HCT116 (cell line): ENCODE results near the gene GPM6B. TPM values are rescaled to one million over a fixed set of nuclear protein-coding genes. Genes with fewer than 3 reads are reported as not detected.

ENCODE experiments used
- ATAC-seq: fragments of 200-7000 bp; cut with Tn5 transposase; 2 replicates; pipeline ENCODE4 v1.9.1; 2020; ENCODE audit warnings: mild to moderate bottlenecking, moderate library complexity
- BruUV-seq: library from RNA; stranded (reverse); fragments of 400-500 nt; replicated peaks from 2 replicates; lab custom pipeline; 2021; lab: Mats Ljungman, UMichigan
- CTCF ChIA-PET: fragments of 300-600 bp; sonication (Branson Sonifier 250); formaldehyde crosslinking; loops from one replicate; lab custom pipeline; 2021; ENCODE audit warnings: antibody characterized with exemption; lab: Charles Lee
- POLR2A ChIA-PET: fragments of 300-600, 350-600 bp; sonication (Branson Sonifier 250); formaldehyde crosslinking; loops from one replicate; lab custom pipeline; 2021; ENCODE audit warnings: antibody characterized with exemption; lab: Charles Lee
- RAD21 ChIA-PET, 2 experiments: fragments of 300-600 bp; sonication (Branson Sonifier 250); formaldehyde crosslinking; loops; one replicate each; lab custom pipeline; 2023; ENCODE audit warnings: low total read pairs in 2 of 2; ENCODE audit not compliant: uncharacterized antibody in 2 of 2, unreplicated experiment in 2 of 2, low non-redundant PET in 1 of 2; lab: Charles Lee
- DNase-seq: peaks from one replicate; pipeline ENCODE4 v3.0.0-alpha.2; 2010; ENCODE audit warnings: low read depth, low spot score
- H2AFZ ChIP-seq: fragments of 200-600 bp; shearing (Covaris generic), sonication (generic); 2 replicates; pipeline ENCODE4 v1.6.1; 2017; ENCODE audit warnings: low read depth, mixed run types, mixed read lengths, antibody characterized with exemption, low read length; ENCODE audit not compliant: poor library complexity, severe bottlenecking
- H3K27ac ChIP-seq: 2 replicates; pipeline ENCODE4 v1.5.1; 2012; ENCODE audit warnings: low read depth, low read length
- H3K27me3 ChIP-seq: fragments of 200-600 bp; sonication (generic); 2 replicates; pipeline ENCODE4 v1.6.1; 2016; ENCODE audit warnings: mixed run types, low read length, mixed read lengths; ENCODE audit not compliant: insufficient read depth
- H3K36me3 ChIP-seq, 2 experiments: fragments of 200-500 bp in 1 of 2; fragments of 200-600 bp in 1 of 2; sonication (Bioruptor generic) in 1 of 2; sonication (generic) in 1 of 2; 2 replicates each; pipeline versions ENCODE4 v1.5.1 to v1.6.1; 2014 to 2016; ENCODE audit warnings: low read length in 2 of 2, inconsistent platforms in 1 of 2, mixed read lengths in 1 of 2, mixed run types in 1 of 2; ENCODE audit not compliant: insufficient read depth in 2 of 2, control insufficient read depth in 1 of 2
- H3K4me1 ChIP-seq, 2 experiments: fragments of 200-600 bp in 1 of 2; sonication (generic) in 1 of 2; 2 replicates each; pipeline versions ENCODE4 v1.5.1 to v1.6.1; 2012 to 2017; ENCODE audit warnings: low read length in 2 of 2, inconsistent platforms in 1 of 2, mild to moderate bottlenecking in 1 of 2, mixed read lengths in 1 of 2, mixed run types in 1 of 2, moderate library complexity in 1 of 2; ENCODE audit not compliant: insufficient read depth in 2 of 2, control insufficient read depth in 1 of 2
- H3K4me2 ChIP-seq: fragments of 200-600 bp; sonication (generic); 2 replicates; pipeline ENCODE4 v1.6.1; 2017; ENCODE audit warnings: mixed run types, low read length, mixed read lengths
- H3K4me3 ChIP-seq, 2 experiments: fragments of 200-600 bp in 1 of 2; sonication (generic) in 1 of 2; replicated peaks in 1 of 2; 2 replicates each; pipeline ENCODE4 v1.5.1; 2011 to 2016; ENCODE audit warnings: low read length in 2 of 2, control low read depth in 1 of 2, low read depth in 1 of 2, mild to moderate bottlenecking in 1 of 2, mixed read lengths in 1 of 2, mixed run types in 1 of 2
- H3K79me2 ChIP-seq: fragments of 200-600 bp; sonication (generic); 2 replicates; pipeline ENCODE4 v1.6.1; 2017; ENCODE audit warnings: mild to moderate bottlenecking, mixed run types, low read length, moderate library complexity, mixed read lengths; ENCODE audit not compliant: insufficient read depth
- H3K9ac ChIP-seq: fragments of 200-600 bp; sonication (generic); 2 replicates; pipeline ENCODE4 v1.6.1; 2016; ENCODE audit warnings: low read length, mixed read lengths
- H3K9me2 ChIP-seq: fragments of 200-600 bp; sonication (generic), shearing (Covaris generic); 2 replicates; pipeline ENCODE4 v1.6.1; 2017; ENCODE audit warnings: mixed run types, mild to moderate bottlenecking, moderate library complexity; ENCODE audit not compliant: insufficient read depth
- H3K9me3 ChIP-seq, 2 experiments: fragments of 200-500 bp in 1 of 2; fragments of 200-600 bp in 1 of 2; sonication (Bioruptor generic) in 1 of 2; sonication (generic) in 1 of 2; 2 replicates each; pipeline ENCODE4 v1.6.1; 2014 to 2017; ENCODE audit warnings: low read length in 2 of 2, mixed read lengths in 2 of 2, inconsistent platforms in 1 of 2, low read depth in 1 of 2, mild to moderate bottlenecking in 1 of 2, mixed run types in 1 of 2, moderate library complexity in 1 of 2; ENCODE audit not compliant: control insufficient read depth in 1 of 2, insufficient read depth in 1 of 2
- H4K20me1 ChIP-seq: fragments of 200-600 bp; sonication (generic), shearing (Covaris generic); 2 replicates; pipeline ENCODE4 v1.6.1; 2017; ENCODE audit warnings: mixed run types, mild to moderate bottlenecking, moderate library complexity; ENCODE audit not compliant: insufficient read depth
- CBX3 ChIP-seq: IDR thresholded peaks from 2 replicates; pipeline ENCODE4 v1.6.1; 2012; ENCODE audit warnings: low read depth
- CEBPB ChIP-seq: IDR thresholded peaks from 2 replicates; pipeline ENCODE4 v1.6.1; 2012; ENCODE audit warnings: low read depth
- EGR1 ChIP-seq: IDR thresholded peaks from 2 replicates; pipeline ENCODE4 v1.6.1; 2012; ENCODE audit warnings: low read depth
- EZH2 ChIP-seq: fragments of 200-600 bp; sonication (generic); IDR thresholded peaks from 2 replicates; pipeline ENCODE4 v1.6.1; 2017; ENCODE audit warnings: antibody characterized with exemption, mixed run types
- EZH2phosphoT487 ChIP-seq: fragments of 200-600 bp; IDR thresholded peaks from 2 replicates; pipeline ENCODE4 v1.6.1; 2018; ENCODE audit warnings: antibody characterized with exemption, borderline replicate concordance
- FOSL1 ChIP-seq: IDR thresholded peaks from 2 replicates; pipeline ENCODE4 v1.6.1; 2012; ENCODE audit warnings: low read depth
- POLR2AphosphoS5 ChIP-seq: IDR thresholded peaks from 2 replicates; pipeline ENCODE4 v1.6.1; 2011; ENCODE audit warnings: mild to moderate bottlenecking, low read depth, low read length, moderate library complexity
- RAD21 ChIP-seq: IDR thresholded peaks from 2 replicates; pipeline ENCODE4 v1.6.1; 2012; ENCODE audit warnings: low read depth, mild to moderate bottlenecking
- SIN3A ChIP-seq: IDR thresholded peaks from 2 replicates; pipeline ENCODE4 v1.6.1; 2012; ENCODE audit warnings: low read depth
- SP1 ChIP-seq: IDR thresholded peaks from 2 replicates; pipeline ENCODE4 v1.6.1; 2012; ENCODE audit warnings: low read depth
- SRF ChIP-seq: IDR thresholded peaks from 2 replicates; pipeline ENCODE4 v1.6.1; 2012; ENCODE audit warnings: low read depth
- TCF7L2 ChIP-seq: IDR thresholded peaks from 2 replicates; pipeline ENCODE4 v1.7.0; 2011; ENCODE audit warnings: borderline replicate concordance, inconsistent platforms; ENCODE audit not compliant: insufficient read depth, insufficient read length; ENCODE audit errors: extremely low read depth
- ZBTB33 ChIP-seq: IDR thresholded peaks from 2 replicates; pipeline ENCODE4 v1.6.1; 2011; ENCODE audit warnings: mild to moderate bottlenecking, low read length, moderate library complexity; ENCODE audit not compliant: insufficient replicate concordance; ENCODE audit errors: extremely low read depth
- intact Hi-C: fragments of 100-400 bp; cut with micrococcal nuclease; formaldehyde crosslinking; loops from 2 replicates; pipeline ENCODE4 v1.10.0; 2022
- total RNA-seq: library from RNA; stranded (reverse); gene quantifications from one replicate; pipeline ENCODE4 v1.2.1, GENCODE V29; 2021; ENCODE audit not compliant: unreplicated experiment
- TF ChIP-seq, protein P1 (sequence below), 3 experiments: fragments of 200-600 bp in 1 of 3; sonication (generic) in 1 of 3; IDR thresholded peaks in 2 of 3; conservative IDR thresholded peaks in 1 of 3; 2 replicates each; pipeline ENCODE4 v1.5.1; 2012 to 2017; ENCODE audit warnings: low read depth in 2 of 3, low read length in 2 of 3, antibody characterized with exemption in 1 of 3, borderline replicate concordance in 1 of 3, control low read depth in 1 of 3, mild to moderate bottlenecking in 1 of 3, mixed read lengths in 1 of 3, mixed run types in 1 of 3, moderate library complexity in 1 of 3; ENCODE audit not compliant: insufficient read depth in 1 of 3
- TF ChIP-seq, protein P2 (sequence below): IDR thresholded peaks from 2 replicates; pipeline ENCODE4 v1.6.1; 2012
- TF ChIP-seq, protein P3 (sequence below): IDR thresholded peaks from 2 replicates; pipeline ENCODE4 v1.6.1; 2012

GPM6B gene
- total RNA-seq, 1 experiment from 2014 or later, result 0.07 TPM

DNA sequence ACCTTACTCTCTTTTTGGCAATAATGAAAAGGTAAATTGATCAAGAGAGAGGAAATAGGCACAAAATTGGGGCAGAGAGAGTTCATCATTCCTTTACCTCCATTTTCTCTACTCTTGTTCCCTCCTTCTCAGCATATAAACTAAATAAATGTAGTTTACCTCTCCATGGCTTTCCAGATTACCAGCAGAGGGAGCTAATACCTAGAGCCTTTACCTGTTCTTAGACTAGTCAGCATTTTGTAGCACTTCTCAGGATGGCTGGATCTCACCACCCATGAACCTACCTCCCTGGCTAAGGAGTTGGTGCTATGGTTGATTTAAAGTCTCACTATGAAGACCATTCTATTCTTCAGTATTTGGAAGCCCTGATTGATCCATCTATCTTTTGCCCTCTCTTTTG lies 66.7 kb downstream of the GPM6B start:
- no TSS peak for BruUV-seq
- Histone ChIP-seq H2AFZ (no peak overlapping the region), H3K27ac (no peak overlapping the region), H3K4me2 (no peak overlapping the region), H3K4me3 (no peak overlapping the region), H3K36me3 (peaks cover 0 to 10% of the 10 kb centered on the region in 2 experiments; a peak in 2 of 4 replicates), H3K79me2 (no peaks in the 10 kb centered on the region), H3K4me1 (no peaks in the 10 kb centered on the region), H4K20me1 (no peaks in the 10 kb centered on the region), H3K9me3 (no peaks in the 10 kb centered on the region), H3K27me3 (no peaks in the 10 kb centered on the region), H3K9me2 (no peaks in the 10 kb centered on the region), H3K9ac (no peak overlapping the region)
- CTCF ChIA-PET, result interaction anchor here (1.0 to 1.9 kb wide), 4 partner anchors 14 to 281 kb away, joined by 4 to 8 read pairs (median 4); partner anchors contain the start of genes OFD1 and TRAPPC2
- TF ChIP-seq, protein P1, sequence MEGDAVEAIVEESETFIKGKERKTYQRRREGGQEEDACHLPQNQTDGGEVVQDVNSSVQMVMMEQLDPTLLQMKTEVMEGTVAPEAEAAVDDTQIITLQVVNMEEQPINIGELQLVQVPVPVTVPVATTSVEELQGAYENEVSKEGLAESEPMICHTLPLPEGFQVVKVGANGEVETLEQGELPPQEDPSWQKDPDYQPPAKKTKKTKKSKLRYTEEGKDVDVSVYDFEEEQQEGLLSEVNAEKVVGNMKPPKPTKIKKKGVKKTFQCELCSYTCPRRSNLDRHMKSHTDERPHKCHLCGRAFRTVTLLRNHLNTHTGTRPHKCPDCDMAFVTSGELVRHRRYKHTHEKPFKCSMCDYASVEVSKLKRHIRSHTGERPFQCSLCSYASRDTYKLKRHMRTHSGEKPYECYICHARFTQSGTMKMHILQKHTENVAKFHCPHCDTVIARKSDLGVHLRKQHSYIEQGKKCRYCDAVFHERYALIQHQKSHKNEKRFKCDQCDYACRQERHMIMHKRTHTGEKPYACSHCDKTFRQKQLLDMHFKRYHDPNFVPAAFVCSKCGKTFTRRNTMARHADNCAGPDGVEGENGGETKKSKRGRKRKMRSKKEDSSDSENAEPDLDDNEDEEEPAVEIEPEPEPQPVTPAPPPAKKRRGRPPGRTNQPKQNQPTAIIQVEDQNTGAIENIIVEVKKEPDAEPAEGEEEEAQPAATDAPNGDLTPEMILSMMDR (IDR thresholded peaks at IDR 0.05 in 2 of 3, conservative IDR thresholded peaks at IDR 0.05 in 1 of 3; ENCODE audit: borderline replicate concordance in 1 of 3, insufficient read depth in 1 of 3, low read depth in 2 of 3, low read length in 2 of 3), result peak; percentile 22 to 53 (median 48); a peak in 4 of 6 replicates
- TF ChIP-seq POLR2AphosphoS5, result no peak
- TF ChIP-seq RAD21, result peak; percentile 51
- no peak for TF ChIP-seq SP1
- RAD21 ChIA-PET, result no interaction called here
- ATAC-seq (peak; percentile 72), DNase-seq (peak; percentile 13)
- intact Hi-C loops, result loop anchor here (1.0 kb wide), 1 partner anchor 282 kb away; no protein-coding TSS in a partner anchor
- POLR2A ChIA-PET, result interaction anchor here (1.1 kb wide), 1 partner anchor 279 kb away, joined by 3 read pairs; the partner anchor contains the start of gene GEMIN8

- ChIA-PET CTCF (interaction anchor here (2.4 kb wide), 1 partner anchor 281 kb away, joined by 5 read pairs; the partner anchor contains the start of gene GEMIN8), POLR2A (interaction anchor here (1.2 kb wide), 1 partner anchor 281 kb away, joined by 3 read pairs; the partner anchor contains the start of gene GEMIN8), RAD21 (no interaction called here)
- peaks cover 7 to 14% of the 10 kb centered on the region in 2 experiments; a peak in 3 of 4 replicates for H3K36me3 ChIP-seq
- H3K9me3 ChIP-seq, result no peaks in the 10 kb centered on the region
- no peak for ATAC-seq
- H3K9ac ChIP-seq, result no peak overlapping the region
- H3K4me3 ChIP-seq, result no peak overlapping the region
- no peaks in the 10 kb centered on the region for H3K9me2 ChIP-seq
- no TSS peak for BruUV-seq
- intact Hi-C loops, result loop anchor here (2.0 to 5.0 kb wide), 2 partner anchors 90 to 241 kb away; no protein-coding TSS in a partner anchor
- DNase-seq, result no peak
- H2AFZ ChIP-seq, result no peak overlapping the region
- H3K4me1 ChIP-seq, result no peaks in the 10 kb centered on the region
- H4K20me1 ChIP-seq, result no peaks in the 10 kb centered on the region
- H3K27me3 ChIP-seq, result no peaks in the 10 kb centered on the region
- H3K4me2 ChIP-seq, result no peak overlapping the region
- no peak overlapping the region for H3K27ac ChIP-seq
- no peaks in the 10 kb centered on the region for H3K79me2 ChIP-seq
- no peak for TF ChIP-seq EZH2
- no peak for TF ChIP-seq ZBTB33
- no peak for TF ChIP-seq RAD21
- no peak for TF ChIP-seq SRF
- no peak for TF ChIP-seq EZH2phosphoT487
- no peak for TF ChIP-seq TCF7L2
- TF ChIP-seq SIN3A, result no peak
- no peak for TF ChIP-seq CEBPB
- TF ChIP-seq FOSL1, result no peak
- no peak for TF ChIP-seq EGR1
- TF ChIP-seq, protein P2, sequence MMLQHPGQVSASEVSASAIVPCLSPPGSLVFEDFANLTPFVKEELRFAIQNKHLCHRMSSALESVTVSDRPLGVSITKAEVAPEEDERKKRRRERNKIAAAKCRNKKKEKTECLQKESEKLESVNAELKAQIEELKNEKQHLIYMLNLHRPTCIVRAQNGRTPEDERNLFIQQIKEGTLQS, result no peak
- TF ChIP-seq CBX3, result no peak
- TF ChIP-seq, protein P3, sequence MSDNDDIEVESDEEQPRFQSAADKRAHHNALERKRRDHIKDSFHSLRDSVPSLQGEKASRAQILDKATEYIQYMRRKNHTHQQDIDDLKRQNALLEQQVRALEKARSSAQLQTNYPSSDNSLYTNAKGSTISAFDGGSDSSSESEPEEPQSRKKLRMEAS, result no peak
Measured at GRCh38 chrX:13748486-13748885, 68.4 kb downstream of the GPM6B start.
